ENCODE results near the gene CAST.
"Not testable (repeated sequence)": the region's sequence is repeated elsewhere in the genome, so short reads cannot be mapped to it uniquely, and the experiment has no call there.

The CAST gene

DNA sequence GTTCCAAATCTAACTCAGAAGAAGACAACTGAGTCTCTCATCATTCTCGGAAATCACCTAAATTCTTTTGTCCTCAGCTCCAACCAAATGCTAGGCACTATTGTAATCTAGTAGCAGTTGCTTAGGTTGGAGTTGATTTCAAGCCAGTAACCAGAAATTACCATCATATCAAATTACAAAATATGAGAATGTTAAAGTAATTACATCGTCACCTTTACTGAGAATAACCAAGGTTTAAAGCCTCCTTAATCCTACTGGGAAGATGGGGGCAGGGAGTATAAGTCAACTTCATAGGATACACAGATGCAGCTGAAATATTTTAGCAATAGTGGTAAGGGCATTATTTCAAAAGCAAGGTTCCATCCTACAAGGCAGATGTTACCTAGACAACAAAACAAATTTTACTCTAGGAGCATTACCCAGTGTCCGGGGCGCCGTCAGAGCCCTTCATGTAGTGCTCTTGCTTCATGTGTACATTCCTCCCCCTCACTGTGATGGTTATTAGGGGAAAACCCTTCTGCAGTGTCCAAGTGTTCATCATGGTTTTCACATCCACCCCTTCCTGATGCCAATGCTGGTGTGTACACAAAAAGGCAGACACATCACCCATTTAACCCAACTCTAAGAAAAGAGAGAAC, 126.1 kb downstream of the CAST start:
- no peak for DNase-seq

DNA sequence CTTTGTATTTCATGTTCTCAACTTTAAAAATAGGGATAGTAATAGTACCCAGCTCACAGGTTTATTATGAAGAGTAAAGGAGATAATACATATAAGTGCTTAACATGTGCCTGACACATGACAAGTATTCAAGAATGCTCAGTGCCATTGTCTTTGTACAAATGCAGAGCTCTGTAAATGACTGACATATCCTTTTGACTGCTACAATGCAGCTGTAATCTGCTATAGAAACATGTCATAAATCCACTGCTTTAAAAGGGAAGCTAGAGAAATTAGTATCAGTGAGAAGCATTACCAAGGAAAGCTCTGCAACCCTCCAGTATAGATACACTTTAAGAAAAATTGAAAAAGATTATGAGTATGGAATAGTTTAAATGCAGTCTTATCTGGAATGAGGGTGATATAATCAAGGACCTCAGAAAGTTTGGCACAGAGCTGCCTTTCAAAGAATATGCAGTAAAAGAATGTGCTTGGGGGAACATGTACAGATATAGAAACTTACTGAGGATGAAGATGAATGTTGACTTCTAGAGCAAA, 127.7 kb downstream of the CAST start:
- DNase-seq = no peak

DNA sequence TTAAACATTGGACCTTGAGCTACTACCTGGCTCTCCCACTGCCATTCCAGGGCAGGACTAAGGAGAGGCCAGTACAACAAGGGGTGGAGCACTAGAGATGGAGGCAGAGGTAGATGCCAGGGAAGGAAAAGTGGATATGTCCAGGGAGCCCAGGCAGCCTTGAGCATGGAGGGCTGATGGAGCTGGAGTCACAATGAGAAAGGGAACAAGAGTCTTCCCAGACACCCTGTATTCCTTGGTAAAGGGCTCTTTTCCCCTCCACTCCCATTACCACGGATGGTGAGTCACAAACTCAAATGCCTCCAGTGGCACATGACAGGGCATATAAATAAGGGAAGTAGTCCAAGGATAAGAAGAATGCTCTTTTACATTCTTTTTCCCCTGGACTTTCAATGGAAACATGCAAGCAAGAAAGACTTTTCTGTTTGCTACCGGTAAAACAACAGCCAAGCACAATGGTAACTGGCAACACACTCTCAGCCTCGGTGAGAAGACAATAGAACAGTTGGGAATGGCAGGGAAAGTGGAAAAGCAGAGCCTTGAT, 128.9 kb downstream of the CAST start:
- no peak for DNase-seq

DNA sequence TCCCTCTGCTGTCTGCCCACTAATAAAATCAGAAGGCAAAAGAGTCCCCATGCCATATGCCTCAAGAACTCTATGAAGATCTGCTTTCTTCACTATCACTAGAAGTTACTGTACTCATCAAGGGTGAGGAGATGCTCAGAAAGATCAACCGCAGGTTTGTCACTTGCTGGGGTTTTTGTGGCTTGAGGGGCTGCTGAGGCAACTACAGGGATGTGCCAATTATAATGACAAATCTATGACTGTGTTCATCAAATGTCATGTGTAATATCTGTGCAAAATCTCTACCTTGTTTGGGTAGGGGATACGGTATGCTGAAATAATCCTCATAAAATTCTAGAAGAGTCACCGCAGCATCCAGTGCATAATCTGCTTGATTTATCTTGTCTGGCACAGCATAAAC, 132.6 kb downstream of the CAST start:
- DNase-seq = no peak

DNA sequence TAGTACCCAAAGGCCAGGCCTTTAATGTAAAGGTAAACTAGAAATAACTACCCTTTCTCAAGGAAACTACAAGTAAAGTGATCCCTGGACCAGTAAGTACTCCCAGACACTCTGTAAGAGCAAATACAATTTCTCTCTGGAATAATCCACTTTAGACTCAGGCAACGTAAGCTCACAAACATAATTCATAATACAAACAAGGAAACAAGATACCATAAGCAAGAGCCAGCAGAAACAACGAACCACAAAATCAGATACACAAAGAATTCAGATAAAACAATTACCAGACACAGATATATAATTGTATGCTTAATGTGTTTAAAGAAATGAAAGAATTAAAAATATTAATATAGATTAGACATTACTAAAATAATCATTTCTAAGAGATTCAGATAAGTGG, 133.4 kb downstream of the CAST start:
- DNase-seq = no peak

DNA sequence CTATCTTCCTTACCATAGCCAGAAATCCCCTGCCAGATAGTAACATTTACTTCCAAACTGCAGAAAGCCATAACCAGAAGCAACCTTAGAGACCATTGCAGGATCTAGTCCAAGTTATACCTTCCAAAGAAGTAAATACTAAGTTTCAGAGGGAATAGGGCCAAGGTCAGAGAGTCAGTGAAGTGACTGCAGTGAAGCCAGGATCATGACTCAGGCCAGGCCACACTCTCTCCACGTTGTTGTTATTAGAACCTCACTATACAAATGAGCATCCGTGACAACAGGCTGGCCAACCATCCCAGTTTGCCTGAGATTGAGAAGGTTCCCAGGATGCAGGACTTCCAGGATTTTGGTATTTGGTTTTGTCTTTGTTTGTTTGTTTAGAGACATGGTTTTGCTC, 134.3 kb downstream of the CAST start:
- DNase-seq = no peak

DNA sequence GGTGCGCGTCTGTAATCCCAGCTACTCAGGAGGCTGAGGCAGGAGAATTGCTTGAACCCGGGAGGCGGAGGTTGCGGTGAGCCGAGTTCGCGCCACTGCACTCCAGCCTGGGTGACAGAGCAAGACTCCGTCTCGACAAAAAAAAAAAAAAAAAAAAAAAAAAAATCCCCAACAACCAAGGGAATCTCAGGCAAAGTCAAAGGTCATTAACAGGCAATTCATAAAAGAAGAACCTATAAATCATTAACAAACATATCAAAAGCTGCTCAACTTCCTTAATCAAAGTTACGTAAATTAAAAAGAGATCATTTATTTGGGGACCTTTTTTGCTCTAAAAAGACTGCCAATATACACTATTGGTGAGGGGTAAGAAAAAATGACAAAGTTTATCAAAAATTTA, 139.5 kb downstream of the CAST start:
- not testable (repeated sequence) for DNase-seq

DNA sequence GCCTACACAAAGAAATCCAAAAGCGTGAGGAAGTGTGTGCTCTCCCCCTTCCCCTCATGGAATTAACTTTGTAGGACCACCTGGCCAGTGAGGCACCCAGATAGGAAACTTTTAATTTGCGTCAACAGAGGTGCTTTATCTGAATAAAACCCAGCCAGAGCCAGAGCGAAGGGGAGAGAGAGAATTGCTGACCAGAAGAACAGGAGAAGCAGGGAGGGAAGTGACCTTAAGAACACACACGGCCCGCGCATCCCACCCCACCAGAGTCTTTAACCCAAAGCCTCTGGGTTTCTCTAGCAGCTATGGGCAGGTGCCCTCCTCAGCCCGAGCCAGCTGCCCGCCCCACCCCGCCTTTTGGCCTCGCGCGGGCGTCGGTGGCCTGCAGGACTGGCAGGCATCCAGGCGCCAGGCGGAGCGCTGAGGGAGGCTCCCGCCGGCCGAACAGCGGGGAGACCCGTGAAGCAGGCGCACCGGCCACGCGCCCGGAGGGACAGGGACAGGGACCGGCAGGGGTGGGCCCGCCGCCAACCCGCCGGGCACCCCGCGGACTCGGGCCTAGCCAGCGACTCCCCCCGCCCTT, 145.0 kb downstream of the CAST start:
- DNase-seq = no peak

DNA sequence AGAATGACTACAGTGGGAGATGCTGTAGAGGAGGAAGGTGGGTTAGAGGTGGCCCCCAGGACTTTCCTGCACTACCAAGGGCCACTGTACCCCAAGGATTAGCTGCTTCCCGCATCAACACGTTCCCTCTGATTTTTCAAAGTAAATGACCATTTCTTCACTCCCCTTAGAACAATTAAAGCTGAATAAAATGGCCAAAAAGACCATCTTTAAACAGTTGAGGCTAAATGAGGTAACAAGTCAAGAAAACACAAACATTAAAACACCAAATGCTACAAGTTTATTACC, 146.3 kb downstream of the CAST start:
- no peak for DNase-seq

DNA sequence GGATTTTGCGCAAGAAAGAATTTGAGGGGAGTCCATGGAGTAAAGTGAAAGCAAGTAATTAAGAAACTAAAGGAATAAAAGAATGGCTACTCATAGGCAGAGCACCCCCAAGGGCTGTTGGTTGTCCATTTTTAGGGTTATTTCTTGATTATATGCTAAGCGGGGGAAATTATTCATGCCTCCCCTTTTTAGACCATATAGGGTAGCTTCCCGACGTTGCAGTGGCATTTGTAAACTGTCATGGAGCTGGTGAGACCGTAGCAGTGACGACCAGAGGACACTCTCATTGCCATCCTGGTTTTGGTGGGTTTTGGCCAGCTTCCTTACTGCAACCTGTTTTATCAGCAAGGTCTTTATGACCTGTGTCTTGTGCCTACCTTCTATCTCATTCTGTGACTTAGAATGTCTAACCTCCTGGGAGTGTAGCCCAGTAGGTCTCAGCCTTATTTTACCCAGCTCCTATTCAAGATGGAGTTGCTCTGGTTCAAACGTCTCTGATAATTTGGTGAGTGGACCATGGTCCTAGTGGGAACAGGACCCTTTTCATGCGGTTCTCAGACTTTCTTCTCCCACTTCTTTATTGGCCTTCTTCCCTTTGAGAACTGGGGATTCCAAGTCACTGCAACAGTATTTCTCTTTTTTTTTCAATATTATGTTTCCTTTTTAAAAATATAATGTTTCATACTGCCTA, 146.8 kb downstream of the CAST start:
- no peak for DNase-seq

DNA sequence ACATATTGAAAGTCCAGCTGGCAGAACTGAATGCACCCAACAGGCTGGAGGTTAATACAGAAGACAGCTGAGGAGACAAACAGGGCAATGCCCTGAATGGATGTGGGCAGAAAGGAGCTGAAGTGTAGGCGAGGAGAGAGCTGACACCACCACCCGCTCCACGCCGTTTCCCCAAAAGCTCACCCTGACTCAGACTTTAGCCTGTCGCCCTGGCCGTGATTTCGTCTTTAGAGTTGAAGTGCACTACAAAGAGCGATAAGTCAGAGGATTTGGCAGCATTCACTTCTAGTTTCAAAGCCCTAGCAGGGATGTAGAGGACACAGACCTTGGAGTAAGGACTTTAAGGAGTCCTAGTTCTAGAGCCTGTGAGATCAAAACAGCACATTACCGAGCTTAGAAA, 147.7 kb downstream of the CAST start:
- no peak for DNase-seq

DNA sequence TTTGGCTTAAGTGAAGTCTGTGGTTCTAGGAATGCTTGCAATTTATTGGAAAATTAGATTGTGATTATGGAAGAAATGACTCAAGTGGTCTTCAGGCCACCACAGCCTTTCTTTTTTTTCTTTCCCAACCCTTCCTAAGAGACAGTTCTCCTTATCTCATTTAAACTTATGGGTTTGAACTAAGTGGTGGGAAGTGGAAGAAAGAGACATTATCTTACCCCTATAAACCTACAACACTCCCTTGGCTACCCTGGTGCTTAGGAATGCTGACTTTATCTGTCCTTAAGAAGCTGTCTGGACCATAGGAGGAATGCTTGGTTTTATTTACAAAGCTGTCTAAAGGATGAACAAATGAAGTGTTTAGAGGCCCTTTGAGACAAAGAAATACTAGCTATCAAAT, 150.7 kb downstream of the CAST start:
- DNase-seq = no peak

DNA sequence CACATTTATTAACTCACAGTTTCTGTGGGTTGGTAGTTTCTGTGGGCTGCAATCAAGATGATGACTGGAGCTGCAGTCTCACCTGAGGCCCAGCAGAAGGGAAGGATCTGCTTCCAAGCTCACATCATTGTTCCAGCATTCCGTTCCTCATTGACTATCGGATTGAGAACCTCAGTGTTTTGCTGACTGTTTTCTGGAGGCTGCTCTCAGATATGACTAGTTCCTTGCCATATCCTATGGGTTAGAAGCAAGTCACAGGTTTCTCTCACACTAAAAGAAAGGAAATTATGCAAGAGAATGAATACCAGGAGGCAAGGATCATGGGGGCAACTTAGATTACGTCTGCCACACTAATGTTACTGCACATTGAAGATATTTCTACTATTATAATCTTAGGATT, 151.9 kb downstream of the CAST start:
- no peak for DNase-seq

DNA sequence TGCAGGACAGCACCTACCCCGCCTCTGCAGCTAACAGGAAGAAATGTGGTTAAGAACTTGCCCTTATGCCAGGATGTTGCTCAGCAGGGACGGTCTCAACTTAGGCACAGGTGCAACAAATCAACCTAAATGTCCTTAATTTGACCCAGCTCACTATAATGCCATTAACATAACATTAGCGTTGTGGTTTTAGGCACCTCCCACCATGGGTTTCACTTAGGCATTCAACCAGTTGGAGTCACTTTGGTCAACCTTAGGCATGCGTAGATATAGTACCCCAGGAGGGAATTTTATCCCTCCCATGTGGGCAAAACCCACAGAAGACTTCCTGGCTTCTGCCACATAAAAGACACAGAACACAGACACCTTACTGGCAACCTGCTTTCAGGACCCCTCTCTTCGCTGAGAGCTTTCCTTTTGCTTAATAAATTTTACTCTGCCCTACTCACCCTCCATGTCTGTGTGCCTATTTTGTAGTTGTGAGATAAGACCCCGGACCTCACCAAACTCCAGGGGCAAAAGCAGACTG, 154.3 kb downstream of the CAST start:
- DNase-seq = no peak

DNA sequence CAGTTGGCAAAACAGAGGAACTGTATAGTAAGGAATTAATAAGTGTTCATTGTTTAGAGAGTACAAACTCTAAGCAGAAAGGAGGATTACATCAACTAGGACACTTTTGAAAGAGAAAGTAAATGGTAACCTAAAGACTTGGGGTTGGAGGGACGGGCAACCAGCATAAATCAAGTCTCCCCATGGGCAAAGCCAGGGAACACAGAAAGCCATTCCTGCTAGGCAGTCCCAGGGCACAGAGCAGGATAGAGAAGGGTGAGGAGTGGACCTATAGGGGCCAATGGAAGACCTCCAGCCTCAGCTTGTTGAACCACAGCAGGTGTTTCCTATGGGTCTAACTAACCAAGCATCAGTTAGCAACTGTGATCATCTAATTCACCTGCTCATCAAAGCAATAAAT, 154.8 kb downstream of the CAST start:
- no peak for DNase-seq

DNA sequence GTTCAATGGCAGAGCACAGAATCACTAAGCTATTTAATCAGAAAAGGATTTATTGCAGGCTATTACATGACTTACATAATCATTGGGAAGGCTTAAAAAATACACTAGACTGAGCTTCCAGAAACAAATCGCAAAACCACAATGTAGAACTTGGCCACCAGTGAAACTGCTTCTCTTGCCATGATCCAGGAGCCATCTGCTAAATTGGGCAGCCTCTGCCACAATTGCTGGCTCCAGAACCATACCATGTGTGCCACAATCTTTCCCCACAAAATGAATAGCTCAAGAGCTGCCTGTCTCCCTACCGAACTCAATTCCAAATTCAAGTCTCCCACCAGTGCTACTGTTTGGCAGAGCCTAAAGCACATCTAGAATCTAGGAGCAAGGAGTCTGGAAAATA, 155.3 kb downstream of the CAST start:
- DNase-seq = no peak

DNA sequence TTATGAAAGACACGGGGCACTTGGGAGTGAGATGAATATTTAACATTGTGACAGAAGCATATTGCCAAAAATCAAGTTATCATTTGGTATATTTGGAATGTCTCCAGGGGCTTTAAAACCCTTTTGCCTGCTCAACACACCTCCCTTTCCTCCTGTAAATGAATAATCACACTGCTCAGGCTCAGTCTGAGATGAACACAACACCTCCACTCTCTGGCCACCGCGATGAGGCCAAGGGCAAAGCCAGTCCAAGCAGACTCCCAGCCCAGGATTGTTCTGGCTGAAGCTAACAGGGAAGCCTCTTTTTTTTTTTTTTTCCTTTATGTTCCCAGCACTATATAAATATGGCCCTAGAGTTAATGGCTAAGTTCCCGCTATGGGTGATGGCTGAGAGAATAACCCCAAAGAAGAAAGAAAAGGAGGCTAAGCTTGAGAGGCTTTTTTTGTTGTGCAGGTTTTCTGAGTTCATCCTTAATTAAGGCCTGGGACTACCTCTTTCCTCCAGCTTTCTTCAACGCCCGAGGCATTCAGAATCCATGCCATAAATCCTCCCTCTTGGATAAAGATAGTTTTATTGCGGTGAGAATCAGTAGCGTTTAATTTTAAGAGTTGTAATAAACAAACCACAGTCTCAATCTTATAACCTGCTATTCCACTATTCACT, 156.1 kb downstream of the CAST start:
- DNase-seq = no peak

DNA sequence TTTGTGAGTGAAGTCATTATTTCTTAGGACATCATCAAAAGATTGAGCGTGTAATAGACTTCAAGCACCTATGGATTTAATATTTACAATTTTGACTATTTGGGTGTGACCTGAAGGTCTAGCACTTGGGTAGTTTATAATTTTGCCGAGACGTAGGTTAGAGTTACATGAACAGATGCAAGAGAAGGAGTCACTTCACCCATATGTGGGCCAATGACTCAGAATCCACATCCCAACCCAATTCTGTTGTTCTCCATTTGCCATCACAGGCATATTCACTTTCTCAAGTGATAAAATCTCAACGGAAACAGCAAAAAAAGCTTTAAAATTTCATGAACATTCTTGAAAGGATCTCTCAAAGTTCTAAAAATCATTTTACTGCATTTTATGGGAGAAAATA, 157.6 kb downstream of the CAST start:
- no peak for DNase-seq

DNA sequence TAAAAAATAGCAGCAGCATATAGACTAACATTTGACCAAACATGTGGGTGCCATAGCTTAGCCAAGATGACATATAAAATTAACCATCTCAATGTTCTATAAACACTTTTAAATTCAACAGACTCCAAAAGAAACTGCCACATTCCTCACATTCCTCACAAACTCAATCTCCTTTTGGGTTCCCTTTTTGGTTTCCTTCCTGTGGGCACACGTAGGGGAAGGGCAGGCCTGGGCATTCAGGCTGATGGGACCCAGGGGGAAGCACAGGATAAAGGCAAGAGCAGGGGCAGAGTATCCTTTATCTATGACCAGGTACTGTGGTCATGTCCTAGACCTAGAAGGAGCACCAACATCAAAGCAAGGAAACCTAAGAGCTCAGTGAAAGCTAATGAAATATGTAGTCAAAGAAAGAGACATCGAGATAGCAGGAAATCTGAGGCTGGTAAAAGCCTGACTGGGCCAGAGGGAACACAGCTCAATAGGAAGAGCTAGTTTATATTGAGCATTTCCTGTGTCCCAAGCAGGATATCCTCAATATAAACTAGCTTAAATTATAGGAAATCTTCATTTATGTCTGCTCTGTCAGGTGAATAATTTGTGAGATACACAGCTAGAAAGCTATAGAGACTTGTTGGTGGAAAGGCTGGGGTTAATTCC, 159.2 kb downstream of the CAST start:
- no peak for DNase-seq

DNA sequence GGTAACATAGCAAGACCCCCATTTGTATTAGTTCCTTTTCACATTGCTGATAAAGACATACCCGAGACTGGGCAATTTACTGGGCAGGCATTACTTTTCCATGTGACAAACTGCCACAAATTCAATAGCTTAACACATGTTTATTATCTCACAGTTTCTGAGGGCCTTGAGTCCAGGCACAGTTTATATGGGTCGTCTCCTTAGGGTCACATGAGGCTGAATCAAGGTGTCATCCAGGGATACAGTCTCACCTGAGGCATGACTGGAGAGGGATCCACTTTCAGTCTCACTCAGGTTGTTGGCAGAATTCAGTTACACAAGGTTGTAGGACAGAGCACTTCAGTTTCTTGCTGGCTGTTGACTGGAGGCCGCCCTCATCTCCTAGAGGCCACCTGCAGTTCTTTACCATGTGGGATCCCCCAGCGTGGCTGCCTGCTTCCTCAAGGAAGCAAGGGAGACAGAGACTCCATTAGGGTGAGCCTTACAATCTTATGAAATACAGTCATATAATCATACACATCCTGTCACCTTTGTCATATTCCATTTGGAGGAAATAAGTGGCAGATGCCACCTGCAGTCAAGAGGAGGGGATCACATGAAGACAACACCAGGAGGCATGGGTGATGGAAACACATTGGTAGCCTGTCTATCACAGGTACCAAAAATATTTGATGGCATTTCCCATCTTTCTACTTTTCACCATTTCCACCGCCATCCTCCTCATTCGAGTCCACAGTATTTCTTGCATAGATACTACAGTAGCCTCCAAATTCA, 160.7 kb downstream of the CAST start:
- DNase-seq = no peak

DNA sequence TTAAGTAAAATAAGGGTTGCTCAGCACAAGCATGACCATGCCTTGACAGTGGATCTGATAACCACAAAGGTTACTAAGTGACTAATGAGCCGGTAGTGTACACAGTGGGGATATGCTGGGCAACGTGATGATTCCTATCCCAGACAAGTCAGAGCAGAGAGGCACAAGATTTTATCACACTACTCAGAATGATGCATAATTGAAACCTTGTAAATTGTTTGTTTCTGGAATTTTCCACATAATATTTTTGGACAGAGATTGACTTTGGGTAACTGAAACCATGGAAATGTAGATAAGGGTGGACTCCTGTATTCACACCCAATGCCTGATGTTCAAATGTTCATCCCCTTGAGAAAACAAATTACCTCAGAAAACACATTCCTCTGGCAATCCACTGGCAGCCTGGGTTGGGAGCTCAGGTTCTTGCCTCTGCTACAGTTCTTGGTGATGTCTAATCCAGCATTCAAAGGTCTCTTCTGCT, 161.8 kb downstream of the CAST start:
- DNase-seq = no peak
